Activated T-helper 17 cell treated with anti-CD3 and anti-CD28 coated beads, Interleukin-2, amount 50 U/mL, for 72 hours (primary cell): ENCODE measurements around the gene TEX28. TPM values are rescaled to one million over a fixed set of nuclear protein-coding genes. Genes with fewer than 3 reads are reported as not detected.
A peak's percentile ranks its signal among the peaks of the same experiment; 100 is the strongest.
"Not testable (repeated sequence)": the region's sequence is repeated elsewhere in the genome, so short reads cannot be mapped to it uniquely, and the experiment has no call there.

Experiments used
- ATAC-seq: fragments of 150-1000 bp; cut with Tn5 transposase; replicated peaks from 2 replicates; pipeline ENCODE4 v1.10.0; 2021; ENCODE audit warnings: mild to moderate bottlenecking, moderate library complexity
- H3K27ac Mint-ChIP-seq: one replicate; pipeline ENCODE4 v1.8.0; 2022; ENCODE audit warnings: mixed read lengths
- H3K27me3 Mint-ChIP-seq: one replicate; pipeline ENCODE4 v1.8.0; 2022; ENCODE audit warnings: mixed read lengths
- H3K36me3 Mint-ChIP-seq: one replicate; pipeline ENCODE4 v1.8.0; 2022; ENCODE audit warnings: low read depth, mild to moderate bottlenecking, mixed read lengths
- H3K4me1 Mint-ChIP-seq: one replicate; pipeline ENCODE4 v1.8.0; 2022; ENCODE audit warnings: mixed read lengths
- H3K4me3 Mint-ChIP-seq: one replicate; pipeline ENCODE4 v1.8.0; 2022; ENCODE audit warnings: mild to moderate bottlenecking, mixed read lengths
- H3K9me3 Mint-ChIP-seq: one replicate; pipeline ENCODE4 v1.8.0; 2022; ENCODE audit warnings: mixed read lengths
- total RNA-seq, 2 donors: library from RNA; stranded (reverse); gene quantifications; one replicate each; pipeline ENCODE4 v1.2.3, GENCODE V29; 2022

Gene TEX28
- total RNA-seq: not detected

DNA sequence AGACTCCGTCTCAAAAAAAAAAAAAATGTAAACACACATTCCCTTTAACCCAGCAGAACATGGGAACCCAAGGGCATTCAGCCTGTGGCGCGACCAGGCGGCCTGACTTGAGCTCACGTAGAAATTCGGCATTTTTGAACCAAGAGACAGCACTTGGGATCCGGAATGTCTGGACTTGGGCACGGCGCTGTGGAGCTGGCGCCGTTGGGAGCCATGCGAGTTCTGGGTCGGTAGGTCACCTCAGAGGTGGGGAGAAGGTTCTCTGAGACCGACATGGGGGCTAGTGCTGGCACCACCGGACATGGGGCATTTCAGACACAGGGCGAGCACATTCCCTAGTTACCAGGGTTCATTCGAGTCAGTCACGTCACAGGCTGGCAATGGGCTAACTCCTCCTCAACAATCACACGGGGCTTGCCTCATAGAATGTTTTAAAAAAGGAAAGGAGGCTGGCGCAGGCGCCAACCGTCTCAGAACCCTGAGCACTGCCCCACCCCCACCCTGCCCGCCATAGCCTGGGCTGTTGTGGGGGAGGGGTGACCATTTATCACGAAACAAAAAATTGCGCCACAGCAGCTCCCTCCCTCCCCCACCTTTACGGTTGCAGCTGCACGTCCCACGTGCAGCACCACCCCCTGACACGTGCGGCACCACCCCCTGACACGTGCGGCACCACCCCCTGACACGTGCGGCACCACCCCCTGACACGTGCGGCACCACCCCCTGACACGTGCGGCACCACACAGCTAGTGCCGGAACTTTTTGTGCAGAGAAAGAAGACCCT lies at the start of gene TEX28:
Gene TEX28, minus strand, starts transcription at position 334 of the 784 bp plus-strand sequence. CDS start 3,007 bp downstream, outside the sequence.
- Mint-ChIP-seq H3K4me1 (no peaks in the 10 kb centered on the region), H3K4me3 (no peak within 1 kb of the TSS), H3K27me3 (no peaks in the 10 kb centered on the region), H3K36me3 (no peaks in the 10 kb centered on the region), H3K27ac (no peak within 1 kb of the TSS), H3K9me3 (no peaks in the 10 kb centered on the region)
- no peak for ATAC-seq

- H3K9me3 Mint-ChIP-seq, H3K4me3 Mint-ChIP-seq, H3K27ac Mint-ChIP-seq, H3K4me1 Mint-ChIP-seq, H3K27me3 Mint-ChIP-seq: not testable (repeated sequence)
- peaks cover 12% of the 10 kb centered on the region for H3K36me3 Mint-ChIP-seq
- ATAC-seq: peak; percentile 47
Measured at GRCh38 chrX:154343620-154344019, 48.7 kb upstream of the TEX28 start.

DNA sequence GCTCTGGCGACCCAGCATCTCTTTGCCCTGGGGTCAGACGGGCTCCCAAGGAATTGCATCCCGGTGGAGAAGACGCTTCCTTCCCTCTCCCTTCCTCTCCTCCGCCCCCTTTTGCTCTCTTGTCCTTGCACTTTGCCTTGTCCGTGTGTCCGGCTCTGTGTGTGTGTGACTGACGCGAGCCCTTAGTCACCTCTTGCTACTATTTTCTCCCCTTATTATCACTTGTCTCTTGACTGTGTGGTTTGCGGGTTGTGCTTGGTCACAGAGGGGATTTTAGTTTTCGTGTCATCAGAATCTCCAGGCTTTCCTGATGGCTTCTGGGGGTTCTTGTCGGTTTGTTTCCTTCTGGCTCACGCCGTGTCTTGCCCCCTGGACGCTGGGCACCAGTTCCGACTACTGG lies 48.1 kb upstream of the TEX28 start:
- not testable (repeated sequence) for H3K9me3 Mint-ChIP-seq, H3K27ac Mint-ChIP-seq, H3K4me1 Mint-ChIP-seq, H3K4me3 Mint-ChIP-seq, H3K36me3 Mint-ChIP-seq, H3K27me3 Mint-ChIP-seq
- ATAC-seq: peak; percentile 41

DNA sequence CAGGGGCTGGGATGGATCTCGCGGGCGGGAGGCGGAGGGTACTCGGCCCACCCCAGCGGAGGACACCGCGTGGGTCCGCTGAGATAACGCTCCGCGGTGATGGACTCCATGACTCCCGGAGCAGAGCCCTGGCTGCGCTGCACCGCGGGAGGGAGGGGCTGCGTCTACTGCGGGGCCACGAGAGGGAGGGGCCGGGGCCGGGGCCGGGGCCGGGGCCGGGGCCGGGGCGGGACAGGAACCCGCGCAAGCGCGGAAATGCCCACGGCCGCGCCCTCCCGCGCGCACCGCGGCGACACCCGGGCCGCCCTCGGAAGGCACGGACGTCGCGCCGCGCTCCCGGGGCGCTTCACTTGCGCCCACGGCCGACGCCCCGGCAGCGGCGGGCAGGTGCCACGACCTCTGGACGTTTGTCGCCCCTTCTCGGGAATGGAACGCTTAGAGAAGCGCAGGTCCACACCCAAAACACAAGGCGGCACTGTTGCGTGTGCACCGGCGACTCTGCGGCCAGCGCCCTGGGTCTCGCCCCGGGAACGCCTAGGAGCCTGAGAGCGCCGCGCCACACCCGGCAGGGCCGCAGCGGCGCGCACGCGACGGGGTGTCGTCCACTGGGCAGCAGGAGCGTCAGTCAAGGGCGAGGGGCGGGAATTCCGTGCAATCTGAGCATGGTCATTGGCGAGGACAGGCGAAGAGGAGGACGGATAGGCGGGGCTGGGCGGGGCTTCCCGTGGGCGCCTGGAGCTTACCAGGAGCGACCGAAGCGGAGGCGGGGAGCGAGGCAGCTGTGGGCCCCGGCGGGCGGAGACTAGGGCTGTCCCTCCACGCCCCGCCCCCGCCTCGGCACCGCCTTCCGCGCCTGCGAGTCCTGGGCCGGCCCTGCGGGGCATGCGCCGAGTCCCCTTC lies 46.7 kb upstream of the TEX28 start:
- ATAC-seq: peak; percentile 76
- not testable (repeated sequence) for H3K27ac Mint-ChIP-seq, H3K9me3 Mint-ChIP-seq, H3K4me1 Mint-ChIP-seq, H3K36me3 Mint-ChIP-seq, H3K4me3 Mint-ChIP-seq, H3K27me3 Mint-ChIP-seq

DNA sequence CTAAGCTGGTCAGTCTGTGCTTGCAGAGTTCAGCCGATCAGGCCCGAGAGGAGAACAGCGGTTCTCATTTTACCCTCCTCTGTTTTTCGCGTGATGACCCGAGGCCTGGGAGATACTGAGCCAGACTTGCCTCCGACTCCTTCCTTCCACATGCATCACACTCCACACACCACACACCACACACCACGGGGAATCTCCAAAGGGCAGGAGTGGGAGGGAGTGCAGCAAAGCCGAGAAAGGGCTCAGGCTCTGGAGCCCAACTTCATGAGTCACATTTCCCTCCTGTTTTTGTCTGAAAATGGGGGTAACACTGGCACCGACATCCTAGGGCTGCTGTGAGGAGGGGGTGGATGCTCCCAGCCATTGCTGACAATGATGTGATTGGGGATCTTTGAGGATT lies 39.6 kb upstream of the TEX28 start:
- H3K9me3 Mint-ChIP-seq: no peaks in the 10 kb centered on the region
- peak overlapping the region; percentile 86 for H3K27ac Mint-ChIP-seq
- peak; percentile 95 for ATAC-seq
- peak overlapping the region; percentile 75 for H3K4me3 Mint-ChIP-seq
- no peaks in the 10 kb centered on the region for H3K27me3 Mint-ChIP-seq
- no peaks in the 10 kb centered on the region for H3K36me3 Mint-ChIP-seq
- peaks cover 14% of the 10 kb centered on the region for H3K4me1 Mint-ChIP-seq

DNA sequence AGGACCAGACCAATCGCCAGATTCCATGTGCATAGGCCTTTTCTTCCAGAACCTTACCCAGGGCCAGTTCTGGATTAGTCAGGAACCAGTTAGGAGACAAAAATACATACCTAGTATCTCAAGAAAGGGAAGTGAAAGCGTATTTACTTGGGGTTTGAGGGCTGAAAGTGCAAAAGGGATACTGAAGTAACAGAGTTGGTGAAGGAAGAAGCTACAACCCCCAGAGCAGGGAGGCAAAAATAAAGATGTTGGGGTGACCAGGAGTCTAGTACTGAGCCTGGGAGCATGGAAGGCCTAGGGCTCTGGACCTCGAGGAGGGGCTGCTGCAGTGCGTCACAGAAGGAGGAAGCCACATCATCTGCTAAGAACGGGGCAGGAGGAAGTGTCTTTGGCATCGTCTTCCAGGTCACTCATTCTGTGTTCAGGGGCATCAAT lies 38.9 kb upstream of the TEX28 start:
- Mint-ChIP-seq H3K9me3 (no peaks in the 10 kb centered on the region), H3K27me3 (no peaks in the 10 kb centered on the region), H3K27ac (peak overlapping the region; percentile 86), H3K4me1 (peaks cover 14% of the 10 kb centered on the region), H3K36me3 (no peaks in the 10 kb centered on the region), H3K4me3 (peak overlapping the region; percentile 75)
- peak; percentile 60 for ATAC-seq

DNA sequence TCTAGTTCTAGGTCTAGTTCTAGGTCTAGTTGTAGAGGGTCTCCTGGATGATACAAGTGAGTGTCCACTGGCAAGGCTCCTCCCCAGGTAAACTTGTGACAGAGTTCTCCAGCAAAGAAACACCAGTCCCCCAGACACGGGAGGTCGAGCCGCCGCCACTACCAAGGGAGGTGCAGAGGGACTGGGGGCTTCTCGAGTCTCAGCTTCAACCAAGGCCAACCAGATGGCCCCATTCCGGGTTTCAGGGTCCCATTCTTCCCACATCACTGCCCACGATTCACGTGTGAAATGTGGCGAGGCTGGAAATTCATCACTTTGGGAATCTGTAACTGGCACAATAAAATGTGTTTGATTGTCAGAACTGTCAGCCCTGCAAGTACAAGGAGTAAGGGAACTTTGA lies 38.2 kb upstream of the TEX28 start:
- Mint-ChIP-seq H3K36me3 (no peaks in the 10 kb centered on the region), H3K4me3 (no peak overlapping the region), H3K9me3 (no peaks in the 10 kb centered on the region), H3K4me1 (peaks cover 14% of the 10 kb centered on the region), H3K27me3 (no peaks in the 10 kb centered on the region), H3K27ac (no peak overlapping the region)
- ATAC-seq: no peak

- Mint-ChIP-seq H3K4me3 (no peak overlapping the region), H3K4me1 (peaks cover 18% of the 10 kb centered on the region), H3K27me3 (no peaks in the 10 kb centered on the region), H3K36me3 (no peaks in the 10 kb centered on the region), H3K9me3 (no peaks in the 10 kb centered on the region), H3K27ac (no peak overlapping the region)
- no peak for ATAC-seq
Measured at GRCh38 chrX:154332561-154332960, 37.6 kb upstream of the TEX28 start.

GRCh38 chrX:154329294-154329693 lies 34.4 kb upstream of the TEX28 start:
- H3K4me1 Mint-ChIP-seq: peaks cover 24% of the 10 kb centered on the region
- H3K27ac Mint-ChIP-seq: no peak overlapping the region
- no peaks in the 10 kb centered on the region for H3K9me3 Mint-ChIP-seq
- no peak for ATAC-seq
- no peak overlapping the region for H3K4me3 Mint-ChIP-seq
- H3K36me3 Mint-ChIP-seq: no peaks in the 10 kb centered on the region
- no peaks in the 10 kb centered on the region for H3K27me3 Mint-ChIP-seq

GRCh38 chrX:154328646-154329045 lies 33.7 kb upstream of the TEX28 start:
- H3K9me3 Mint-ChIP-seq: no peaks in the 10 kb centered on the region
- H3K4me3 Mint-ChIP-seq: no peak overlapping the region
- peaks cover 18% of the 10 kb centered on the region for H3K4me1 Mint-ChIP-seq
- no peak overlapping the region for H3K27ac Mint-ChIP-seq
- H3K36me3 Mint-ChIP-seq: no peaks in the 10 kb centered on the region
- H3K27me3 Mint-ChIP-seq: no peaks in the 10 kb centered on the region
- ATAC-seq: no peak

DNA sequence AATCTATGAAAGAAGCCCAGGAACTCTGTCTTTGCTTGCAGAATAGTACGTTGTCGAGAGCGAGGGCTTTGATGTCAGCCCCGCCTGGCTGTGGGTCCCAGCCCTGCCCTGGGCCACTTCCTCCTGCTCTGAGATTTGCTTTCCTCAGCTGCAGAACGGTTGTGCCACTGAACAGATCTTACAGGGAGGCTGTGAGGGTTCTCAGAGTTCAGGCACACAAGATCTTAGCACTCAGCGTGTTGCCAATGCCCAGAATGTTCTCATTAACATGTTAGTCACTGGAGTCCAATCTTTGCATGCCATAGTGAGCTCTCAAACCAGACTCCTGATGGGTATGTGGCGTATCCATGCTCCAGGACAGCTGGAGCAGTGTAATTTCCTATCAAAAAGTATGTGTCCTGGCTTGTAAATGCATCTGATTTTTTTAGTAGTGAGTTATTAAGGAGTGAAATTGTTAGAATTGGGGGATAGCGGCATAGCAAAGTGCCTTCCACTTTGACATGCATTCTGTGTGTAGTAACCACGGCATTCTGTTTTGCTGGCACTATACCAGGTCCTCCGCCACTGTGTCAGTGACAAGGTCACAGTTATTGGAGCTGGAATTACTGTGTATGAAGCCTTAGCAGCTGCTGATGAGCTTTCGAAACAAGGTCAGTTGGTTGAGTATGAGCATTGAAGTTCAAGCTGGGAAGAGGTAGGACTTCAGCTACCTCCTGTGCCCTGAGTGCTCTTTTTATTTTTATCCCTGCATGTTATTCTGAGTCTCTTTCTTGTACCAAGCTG lies 32.3 kb upstream of the TEX28 start:
- Mint-ChIP-seq H3K9me3 (no peaks in the 10 kb centered on the region), H3K36me3 (no peaks in the 10 kb centered on the region), H3K4me1 (peaks cover 16% of the 10 kb centered on the region), H3K27me3 (no peaks in the 10 kb centered on the region), H3K4me3 (peak overlapping the region; percentile 77), H3K27ac (peak overlapping the region; percentile 78)
- ATAC-seq: peak; percentile 71

DNA sequence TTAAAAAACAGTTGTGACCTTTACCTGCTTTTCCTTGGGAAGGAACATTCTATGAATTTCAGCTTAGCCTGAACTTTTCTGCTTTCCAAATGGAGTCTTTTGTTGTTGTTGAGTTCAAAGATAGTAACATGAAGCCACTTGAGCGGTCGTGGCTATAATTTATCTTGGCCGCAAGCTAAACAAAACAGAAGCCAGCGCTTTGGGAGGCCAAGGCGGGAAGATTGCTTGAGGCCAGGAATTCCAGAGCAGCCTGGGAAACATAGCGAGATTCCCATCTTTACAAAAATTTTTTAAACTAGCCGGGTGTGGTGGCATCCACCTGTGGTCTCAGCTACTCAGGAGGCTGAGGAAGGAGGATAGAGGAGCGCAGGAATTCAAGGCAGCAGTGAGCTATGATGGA lies 30.6 kb upstream of the TEX28 start:
- no peak overlapping the region for H3K4me3 Mint-ChIP-seq
- ATAC-seq: no peak
- no peaks in the 10 kb centered on the region for H3K27me3 Mint-ChIP-seq
- H3K4me1 Mint-ChIP-seq: peaks cover 16% of the 10 kb centered on the region
- no peaks in the 10 kb centered on the region for H3K36me3 Mint-ChIP-seq
- no peaks in the 10 kb centered on the region for H3K9me3 Mint-ChIP-seq
- H3K27ac Mint-ChIP-seq: no peak overlapping the region

GRCh38 chrX:154323537-154323936 lies 28.6 kb upstream of the TEX28 start:
- H3K9me3 Mint-ChIP-seq: no peaks in the 10 kb centered on the region
- H3K27ac Mint-ChIP-seq: no peak overlapping the region
- peaks cover 23% of the 10 kb centered on the region for H3K4me1 Mint-ChIP-seq
- H3K4me3 Mint-ChIP-seq: no peak overlapping the region
- H3K27me3 Mint-ChIP-seq: no peaks in the 10 kb centered on the region
- no peak for ATAC-seq
- H3K36me3 Mint-ChIP-seq: no peaks in the 10 kb centered on the region

DNA sequence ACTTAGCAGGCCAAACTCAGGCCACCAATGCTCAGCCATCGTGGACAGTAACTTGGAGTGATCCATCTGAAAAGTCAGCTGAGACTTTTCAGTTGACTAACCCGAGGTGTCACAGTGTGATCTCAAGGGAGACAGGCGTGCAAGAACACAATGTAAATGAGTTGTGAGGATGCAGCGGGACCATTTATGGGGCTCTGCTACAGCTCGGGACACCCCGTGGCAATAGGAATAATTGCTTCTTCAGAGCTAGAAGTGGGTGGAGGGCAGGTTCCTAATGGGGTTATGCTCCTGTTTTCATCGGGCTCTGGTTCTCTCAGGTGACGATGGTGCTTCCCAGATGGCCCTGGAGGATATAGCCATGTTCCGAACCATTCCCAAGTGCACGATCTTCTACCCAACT lies 28.0 kb upstream of the TEX28 start:
- H3K27ac Mint-ChIP-seq: no peak overlapping the region
- peaks cover 22% of the 10 kb centered on the region for H3K4me1 Mint-ChIP-seq
- H3K9me3 Mint-ChIP-seq: no peaks in the 10 kb centered on the region

More for the DNA sequence above, 28.0 kb upstream of the TEX28 start:
- H3K27me3 Mint-ChIP-seq: no peaks in the 10 kb centered on the region
- ATAC-seq: no peak
- no peaks in the 10 kb centered on the region for H3K36me3 Mint-ChIP-seq
- no peak overlapping the region for H3K4me3 Mint-ChIP-seq
